ENCODE measurements around the gene XPO6. TPM values are rescaled to one million over a fixed set of nuclear protein-coding genes. Genes with fewer than 3 reads are reported as not detected.

Gene XPO6
- total RNA-seq, 1 experiment from 2014 or later = 124 TPM

DNA sequence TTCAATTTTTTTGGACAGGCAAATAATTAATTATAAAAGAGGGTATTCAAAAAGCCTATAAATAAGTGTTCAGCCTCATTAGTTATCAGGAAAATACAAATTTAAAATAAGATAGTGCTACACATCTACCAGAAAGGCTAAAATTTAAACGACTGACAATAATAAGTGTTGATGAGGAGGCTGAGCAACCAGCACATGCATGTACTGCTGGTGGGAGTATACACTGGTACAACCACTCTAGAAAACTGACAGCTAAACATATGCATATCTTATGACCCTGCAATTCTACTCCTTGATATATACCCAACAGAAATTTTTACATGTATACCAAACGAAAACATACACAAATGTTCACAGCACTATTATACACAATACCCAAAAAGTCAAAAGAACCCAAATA is 27.1 kb downstream of the XPO6 start:
- Histone ChIP-seq H3K9me3 (ENCODE audit: control insufficient read depth, low read depth, low read length) (no peaks in the 10 kb centered on the region), H2AFZ (ENCODE audit: low read length) (no peak overlapping the region), H2BK20ac (ENCODE audit: low read depth, low read length, poor library complexity, severe bottlenecking) (no peak overlapping the region), H3K18ac (ENCODE audit: insufficient read length, low read depth, low read length) (no peak overlapping the region), H3K56ac (ENCODE audit: insufficient read length, low read depth, low read length) (no peak overlapping the region), H3K4ac (ENCODE audit: low read depth, low read length) (no peak overlapping the region), H2BK5ac (ENCODE audit: insufficient read length, low read length) (no peak overlapping the region), H3K79me1 (ENCODE audit: insufficient read depth, low read depth, low read length, poor library complexity, severe bottlenecking) (peaks cover 2% of the 10 kb centered on the region), H3K9ac (ENCODE audit: extremely low read depth, insufficient read length, low read length) (no peak overlapping the region), H3T11ph (ENCODE audit: low read length) (no peak overlapping the region), H4K20me1 (ENCODE audit: control insufficient read depth, insufficient read depth, insufficient read length) (no peaks in the 10 kb centered on the region), H3K27me3 (ENCODE audit: insufficient read depth, low read length) (no peaks in the 10 kb centered on the region), H3K14ac (ENCODE audit: insufficient read depth, low read length) (no peak overlapping the region), H3K23ac (ENCODE audit: insufficient read length, low read depth, low read length) (no peak overlapping the region), H2BK12ac (ENCODE audit: insufficient read length, low read depth, low read length) (no peak overlapping the region), H4K91ac (ENCODE audit: insufficient read length, low read depth, low read length) (no peak overlapping the region), H4K5ac (ENCODE audit: insufficient read length, low read depth, low read length) (no peak overlapping the region), H3K79me2 (ENCODE audit: insufficient read depth, low read length) (peaks cover 24% of the 10 kb centered on the region; the same call in 1 of the 2 replicates), H2BK120ac (ENCODE audit: low read depth, low read length, poor library complexity, severe bottlenecking) (no peak overlapping the region), H3K4me2 (ENCODE audit: insufficient read depth, insufficient read length, low read length) (no peak overlapping the region), H4K8ac (replicated peaks; ENCODE audit: insufficient read length, low read depth, low read length) (no peak overlapping the region), H3K4me1 (ENCODE audit: insufficient read depth, low read length) (peaks cover 4% of the 10 kb centered on the region), H2BK15ac (ENCODE audit: low read depth, low read length) (no peak overlapping the region), H3K27ac (ENCODE audit: insufficient read length, low read depth, low read length) (no peak overlapping the region), H2AK5ac (ENCODE audit: insufficient read length, low read length) (no peak overlapping the region), H3K23me2 (ENCODE audit: insufficient read length, low read depth, low read length, poor library complexity, severe bottlenecking) (no peaks in the 10 kb centered on the region)
- no peaks in the 10 kb centered on the region for H3K27me3 Mint-ChIP-seq (ENCODE audit: low read depth)
- DNase-seq = no peak
- peaks cover 8 to 19% (median 17%) of the 10 kb centered on the region in 3 experiments for H3K36me3 Mint-ChIP-seq (ENCODE audit: insufficient read depth in 1 of 3, low read depth in 3 of 3)
- no peak overlapping the region for H3K27ac Mint-ChIP-seq
- H3K9me3 Mint-ChIP-seq = peaks cover 0 to 5% of the 10 kb centered on the region in 2 experiments; a peak in 3 of 5 replicates
- H3K4me3 Mint-ChIP-seq = no peak overlapping the region
- peaks cover 27 to 31% of the 10 kb centered on the region in 2 experiments for H3K4me1 Mint-ChIP-seq
- TF ChIP-seq, protein P1, sequence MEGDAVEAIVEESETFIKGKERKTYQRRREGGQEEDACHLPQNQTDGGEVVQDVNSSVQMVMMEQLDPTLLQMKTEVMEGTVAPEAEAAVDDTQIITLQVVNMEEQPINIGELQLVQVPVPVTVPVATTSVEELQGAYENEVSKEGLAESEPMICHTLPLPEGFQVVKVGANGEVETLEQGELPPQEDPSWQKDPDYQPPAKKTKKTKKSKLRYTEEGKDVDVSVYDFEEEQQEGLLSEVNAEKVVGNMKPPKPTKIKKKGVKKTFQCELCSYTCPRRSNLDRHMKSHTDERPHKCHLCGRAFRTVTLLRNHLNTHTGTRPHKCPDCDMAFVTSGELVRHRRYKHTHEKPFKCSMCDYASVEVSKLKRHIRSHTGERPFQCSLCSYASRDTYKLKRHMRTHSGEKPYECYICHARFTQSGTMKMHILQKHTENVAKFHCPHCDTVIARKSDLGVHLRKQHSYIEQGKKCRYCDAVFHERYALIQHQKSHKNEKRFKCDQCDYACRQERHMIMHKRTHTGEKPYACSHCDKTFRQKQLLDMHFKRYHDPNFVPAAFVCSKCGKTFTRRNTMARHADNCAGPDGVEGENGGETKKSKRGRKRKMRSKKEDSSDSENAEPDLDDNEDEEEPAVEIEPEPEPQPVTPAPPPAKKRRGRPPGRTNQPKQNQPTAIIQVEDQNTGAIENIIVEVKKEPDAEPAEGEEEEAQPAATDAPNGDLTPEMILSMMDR (conservative IDR thresholded peaks at IDR 0.05) = no peak
- no CpG with 5 or more reads among the region's 2 CpGs for WGBS (ENCODE audit: extremely low coverage, insufficient read length, low lambda C conversion rate)

Data from H9 (cell line).